Activated CD4-positive, alpha-beta T cell treated with anti-CD3 and anti-CD28 coated beads for 36 hours (primary cell): ENCODE data around the gene POU6F1. TPM values are rescaled to one million over a fixed set of nuclear protein-coding genes. Genes with fewer than 3 reads are reported as not detected.
A peak's percentile ranks its signal among the peaks of the same experiment; 100 is the strongest.

Source experiments
- ATAC-seq: fragments of 200-7000 bp; cut with Tn5 transposase; one replicate; pipeline ENCODE4 v1.10.0; 2021; ENCODE audit warnings: mild to moderate bottlenecking, moderate library complexity
- CTCF ChIA-PET: fragments of 350-600 bp; sonication (Branson Sonifier 250); formaldehyde crosslinking; loops from one replicate; lab custom pipeline; 2021; ENCODE audit warnings: antibody characterized with exemption; lab: Charles Lee
- POLR2A ChIA-PET: fragments of 350-600 bp; sonication (Branson Sonifier 250); formaldehyde crosslinking; loops from one replicate; lab custom pipeline; 2021; ENCODE audit warnings: antibody characterized with exemption, inconsistent platforms; lab: Charles Lee
- DNase-seq: peaks from one replicate; pipeline ENCODE4 v3.0.0-alpha.2; 2020
- H3K27ac Mint-ChIP-seq: one replicate; pipeline ENCODE4 v1.8.0; 2021; ENCODE audit warnings: mixed read lengths
- H3K27me3 Mint-ChIP-seq: one replicate; pipeline ENCODE4 v1.8.0; 2021; ENCODE audit warnings: mixed read lengths
- H3K36me3 Mint-ChIP-seq: one replicate; pipeline ENCODE4 v1.8.0; 2021; ENCODE audit warnings: low read depth, mixed read lengths
- H3K4me1 Mint-ChIP-seq: one replicate; pipeline ENCODE4 v1.8.0; 2021; ENCODE audit warnings: mixed read lengths
- H3K4me3 Mint-ChIP-seq: one replicate; pipeline ENCODE4 v1.8.0; 2021; ENCODE audit warnings: mild to moderate bottlenecking, moderate library complexity, mixed read lengths
- H3K9me3 Mint-ChIP-seq: one replicate; pipeline ENCODE4 v1.8.0; 2021; ENCODE audit warnings: low read depth, mixed read lengths
- intact Hi-C, 2 experiments: fragments of 100-400 bp; cut with DNase I in 1 of 2; cut with micrococcal nuclease in 1 of 2; formaldehyde crosslinking; loops; one replicate each; pipeline versions ENCODE4 v1.14.2 to v1.15.1; 2022 to 2024; cut with DNase I, micrococcal nuclease
- total RNA-seq, 2 experiments: library from RNA; stranded (reverse); gene quantifications; one replicate each; pipeline ENCODE4 v1.2.3, GENCODE V29; 2021

The POU6F1 gene
- total RNA-seq, 2 experiments from 2014 or later, result 8.7 to 12.9 TPM

GRCh38 chr12:51187370-51187987 is 30.4 kb downstream of the POU6F1 start:
- CTCF ChIA-PET, result no interaction called here
- no peak overlapping the region for H3K4me3 Mint-ChIP-seq
- intact Hi-C loops, result no loop called here

GRCh38 chr12:51186465-51187085 is 31.3 kb downstream of the POU6F1 start:
- no peaks in the 10 kb centered on the region for H3K27me3 Mint-ChIP-seq
- ATAC-seq, result no peak
- POLR2A ChIA-PET, result no interaction called here
- no peak overlapping the region for H3K4me3 Mint-ChIP-seq
- peaks cover 5% of the 10 kb centered on the region for H3K36me3 Mint-ChIP-seq
- DNase-seq, result no peak
- peaks cover 2% of the 10 kb centered on the region for H3K4me1 Mint-ChIP-seq
- intact Hi-C loops, result no loop called here
- no peak overlapping the region for H3K27ac Mint-ChIP-seq
- no peaks in the 10 kb centered on the region for H3K9me3 Mint-ChIP-seq
- CTCF ChIA-PET, result interaction anchor here (0.6 kb wide), 1 partner anchor 49 kb away, joined by 4 read pairs; no protein-coding TSS in a partner anchor

More at GRCh38 chr12:51187370-51187987, 30.4 kb downstream of the POU6F1 start:
- ATAC-seq (no peak), DNase-seq (no peak)
- H3K27me3 Mint-ChIP-seq, result no peaks in the 10 kb centered on the region
- H3K27ac Mint-ChIP-seq, result no peak overlapping the region
- no peaks in the 10 kb centered on the region for H3K9me3 Mint-ChIP-seq
- POLR2A ChIA-PET, result no interaction called here
- peaks cover 10% of the 10 kb centered on the region for H3K36me3 Mint-ChIP-seq
- peaks cover 2% of the 10 kb centered on the region for H3K4me1 Mint-ChIP-seq

- POLR2A ChIA-PET, result no interaction called here
- DNase-seq, result no peak
- peaks cover 2% of the 10 kb centered on the region for H3K4me1 Mint-ChIP-seq
- intact Hi-C loops, result no loop called here
- H3K27ac Mint-ChIP-seq, result no peak overlapping the region
- no peaks in the 10 kb centered on the region for H3K9me3 Mint-ChIP-seq
- no peaks in the 10 kb centered on the region for H3K36me3 Mint-ChIP-seq
- no peak overlapping the region for H3K4me3 Mint-ChIP-seq
- ATAC-seq, result no peak
- CTCF ChIA-PET, result interaction anchor here (1.1 kb wide), 1 partner anchor 156 kb away, joined by 6 read pairs; no protein-coding TSS in a partner anchor
- H3K27me3 Mint-ChIP-seq, result no peaks in the 10 kb centered on the region
These were observed 32.6 kb downstream of the POU6F1 start for GRCh38 chr12:51185171-51185717.

- H3K4me3 Mint-ChIP-seq, result no peak overlapping the region
- peaks cover 2% of the 10 kb centered on the region for H3K4me1 Mint-ChIP-seq
- no peak overlapping the region for H3K27ac Mint-ChIP-seq
- POLR2A ChIA-PET, result interaction anchor here (0.5 kb wide), 1 partner anchor 84 kb away, joined by 5 read pairs; no protein-coding TSS in a partner anchor
- H3K36me3 Mint-ChIP-seq, result no peaks in the 10 kb centered on the region
- no peaks in the 10 kb centered on the region for H3K9me3 Mint-ChIP-seq
- DNase-seq (no peak), ATAC-seq (no peak)
- intact Hi-C loops, result no loop called here
- no peaks in the 10 kb centered on the region for H3K27me3 Mint-ChIP-seq
- CTCF ChIA-PET, result interaction anchor here (1.0 to 1.1 kb wide), 3 partner anchors 10 to 157 kb away, joined by 3 to 6 read pairs (median 3); no protein-coding TSS in a partner anchor
These were observed 34.0 kb downstream of the POU6F1 start for GRCh38 chr12:51183816-51184215.

- CTCF ChIA-PET, result interaction anchor here (0.6 to 1.1 kb wide), 3 partner anchors 9 to 57 kb away, joined by 3 read pairs; no protein-coding TSS in a partner anchor
- H3K27me3 Mint-ChIP-seq, result no peaks in the 10 kb centered on the region
- POLR2A ChIA-PET, result no interaction called here
These were observed 34.5 kb downstream of the POU6F1 start for GRCh38 chr12:51183349-51183748.

GRCh38 chr12:51181558-51181957 is 36.3 kb downstream of the POU6F1 start:
- Mint-ChIP-seq H3K9me3 (no peaks in the 10 kb centered on the region), H3K4me3 (no peak overlapping the region), H3K27me3 (no peaks in the 10 kb centered on the region), H3K36me3 (no peaks in the 10 kb centered on the region), H3K4me1 (peaks cover 2% of the 10 kb centered on the region), H3K27ac (no peak overlapping the region)
- POLR2A ChIA-PET, result no interaction called here
- ATAC-seq, result no peak
- intact Hi-C loops, result no loop called here
- no peak for DNase-seq
- CTCF ChIA-PET, result interaction anchor here (0.6 kb wide), 1 partner anchor 417 kb away, joined by 3 read pairs; no protein-coding TSS in a partner anchor

More at GRCh38 chr12:51183349-51183748, 34.5 kb downstream of the POU6F1 start:
- H3K4me1 Mint-ChIP-seq, result peaks cover 2% of the 10 kb centered on the region
- intact Hi-C loops, result no loop called here
- no peaks in the 10 kb centered on the region for H3K36me3 Mint-ChIP-seq
- no peak for DNase-seq
- ATAC-seq, result no peak
- no peaks in the 10 kb centered on the region for H3K9me3 Mint-ChIP-seq
- no peak overlapping the region for H3K4me3 Mint-ChIP-seq
- no peak overlapping the region for H3K27ac Mint-ChIP-seq

- DNase-seq (no peak), ATAC-seq (no peak)
- Mint-ChIP-seq H3K27me3 (no peaks in the 10 kb centered on the region), H3K4me1 (no peaks in the 10 kb centered on the region), H3K36me3 (no peaks in the 10 kb centered on the region), H3K4me3 (no peak overlapping the region), H3K9me3 (no peaks in the 10 kb centered on the region), H3K27ac (no peak overlapping the region)
- ChIA-PET CTCF (interaction anchor here (0.6 to 1.2 kb wide), 4 partner anchors 27 to 414 kb away, joined by 3 to 5 read pairs (median 3); no protein-coding TSS in a partner anchor), POLR2A (no interaction called here)
- intact Hi-C loops, result no loop called here
These were observed 40.0 kb downstream of the POU6F1 start for GRCh38 chr12:51177897-51178296.

- intact Hi-C loops, result loop anchor here in 1 of 2 experiments (5.0 kb wide), 2 partner anchors 347 to 772 kb away; partner anchors contain the start of gene LARP4
- DNase-seq (no peak), ATAC-seq (no peak)
- H3K9me3 Mint-ChIP-seq, result no peaks in the 10 kb centered on the region
- no peak overlapping the region for H3K4me3 Mint-ChIP-seq
- CTCF ChIA-PET, result interaction anchor here (0.6 kb wide), 3 partner anchors 9 to 1307 kb away, joined by 3 to 4 read pairs (median 3); partner anchors contain the start of gene DAZAP2
- no peak overlapping the region for H3K27ac Mint-ChIP-seq
- POLR2A ChIA-PET, result no interaction called here
- no peaks in the 10 kb centered on the region for H3K27me3 Mint-ChIP-seq
- H3K36me3 Mint-ChIP-seq, result peaks cover 2% of the 10 kb centered on the region
- peaks cover 5% of the 10 kb centered on the region for H3K4me1 Mint-ChIP-seq
These were observed 43.4 kb downstream of the POU6F1 start for GRCh38 chr12:51174501-51174900.

- ATAC-seq (peak; percentile 99), DNase-seq (peak; percentile 97)
- Mint-ChIP-seq H3K27ac (peak within 1 kb of the TSS; percentile 78), H3K27me3 (no peaks in the 10 kb centered on the region), H3K4me3 (no peak within 1 kb of the TSS), H3K4me1 (peaks cover 10% of the 10 kb centered on the region), H3K36me3 (peaks cover 5% of the 10 kb centered on the region), H3K9me3 (no peaks in the 10 kb centered on the region)
- POLR2A ChIA-PET, result interaction anchor here (1.5 kb wide), 1 partner anchor 66 kb away, joined by 3 read pairs; the partner anchor contains the start of gene DAZAP2
- intact Hi-C loops, result loop anchor here (1.0 to 5.0 kb wide), 12 partner anchors 46 to 770 kb away; partner anchors contain the start of genes CSRNP2 (in 2 of the 2), DAZAP2 (in 2 of the 2), POU6F1 (in 2 of the 2) and ATF1 (in 1 of the 2)
- CTCF ChIA-PET, result no interaction called here
These were observed 45.1 kb downstream of the POU6F1 start, which contains the start of gene TFCP2 for GRCh38 chr12:51172515-51173431. Gene TFCP2, minus strand, starts transcription at chr12:51173135. Its CDS starts 713 bp downstream, at chr12:51172422.

GRCh38 chr12:51171884-51172514 is 45.9 kb downstream of the POU6F1 start:
- ATAC-seq, result peak; percentile 3
- POLR2A ChIA-PET, result interaction anchor here (1.5 kb wide), 1 partner anchor 67 kb away, joined by 3 read pairs; the partner anchor contains the start of gene DAZAP2
- CTCF ChIA-PET, result interaction anchor here (0.6 to 1.0 kb wide), 3 partner anchors 46 to 346 kb away, joined by 3 read pairs; no protein-coding TSS in a partner anchor
- DNase-seq, result no peak
- H3K36me3 Mint-ChIP-seq, result peaks cover 9% of the 10 kb centered on the region
- intact Hi-C loops, result loop anchor here (1.0 to 5.0 kb wide), 7 partner anchors 46 to 770 kb away; partner anchors contain the start of genes POU6F1 (in 2 of the 2), CSRNP2 (in 1 of the 2), LARP4 (in 1 of the 2) and LETMD1 (in 1 of the 2)
- H3K27me3 Mint-ChIP-seq, result no peaks in the 10 kb centered on the region
- H3K4me1 Mint-ChIP-seq, result peaks cover 14% of the 10 kb centered on the region
- no peaks in the 10 kb centered on the region for H3K9me3 Mint-ChIP-seq
- no peak overlapping the region for H3K27ac Mint-ChIP-seq
- no peak overlapping the region for H3K4me3 Mint-ChIP-seq
